Brain microvascular endothelial cell (primary cell): ENCODE results near the gene CYSLTR1.

Experiments used
- DNase-seq: peaks from one replicate; pipeline ENCODE4 v3.0.0-alpha.2; 2020
- H3K27ac ChIP-seq: fragments of 250-450 bp; sonication (Bioruptor Pico); 2 replicates; pipeline ENCODE4 v1.5.1; 2020; ENCODE audit warnings: mild to moderate bottlenecking, moderate library complexity
- H3K27me3 ChIP-seq: fragments of 250-450 bp; sonication (Bioruptor Pico); replicated peaks from 2 replicates; pipeline ENCODE4 v1.5.1; 2020; ENCODE audit warnings: mild to moderate bottlenecking
- H3K36me3 ChIP-seq: fragments of 250-450 bp; sonication (Bioruptor Pico); replicated peaks from 2 replicates; pipeline ENCODE4 v1.5.1; 2020; ENCODE audit warnings: mild to moderate bottlenecking
- H3K4me3 ChIP-seq: 2 replicates; pipeline ENCODE4 v1.5.1; 2011; ENCODE audit warnings: low read depth, mild to moderate bottlenecking, control low read depth, low read length, moderate library complexity
- CTCF ChIP-seq: IDR thresholded peaks from 2 replicates; pipeline ENCODE4 v1.5.1; 2011; ENCODE audit warnings: low read depth, mild to moderate bottlenecking, moderate library complexity, low read length, control low read depth, inconsistent platforms; ENCODE audit errors: missing control alignments
- in situ Hi-C: cut with HindIII; loops from 2 replicates; pipeline ENCODE4 v1.10.0; 2017; ENCODE audit warnings: low sequenced_read_pairs, low pct_ligation_motif_present

CYSLTR1 gene

GRCh38 chrX:78321809-78322208, 5.6 kb downstream of the CYSLTR1 start:
- H3K27ac ChIP-seq = no peak overlapping the region
- H3K36me3 ChIP-seq = no peaks in the 10 kb centered on the region
- in situ Hi-C loops = no loop called here
- DNase-seq = no peak
- H3K27me3 ChIP-seq = no peaks in the 10 kb centered on the region
- no peak overlapping the region for H3K4me3 ChIP-seq
- no peak for TF ChIP-seq CTCF

GRCh38 chrX:78316265-78316664, 11.1 kb downstream of the CYSLTR1 start:
- in situ Hi-C loops = no loop called here
- H3K4me3 ChIP-seq = no peak overlapping the region
- no peak for TF ChIP-seq CTCF
- no peak overlapping the region for H3K27ac ChIP-seq
- DNase-seq = no peak
- H3K36me3 ChIP-seq = no peaks in the 10 kb centered on the region
- H3K27me3 ChIP-seq = no peaks in the 10 kb centered on the region

DNA sequence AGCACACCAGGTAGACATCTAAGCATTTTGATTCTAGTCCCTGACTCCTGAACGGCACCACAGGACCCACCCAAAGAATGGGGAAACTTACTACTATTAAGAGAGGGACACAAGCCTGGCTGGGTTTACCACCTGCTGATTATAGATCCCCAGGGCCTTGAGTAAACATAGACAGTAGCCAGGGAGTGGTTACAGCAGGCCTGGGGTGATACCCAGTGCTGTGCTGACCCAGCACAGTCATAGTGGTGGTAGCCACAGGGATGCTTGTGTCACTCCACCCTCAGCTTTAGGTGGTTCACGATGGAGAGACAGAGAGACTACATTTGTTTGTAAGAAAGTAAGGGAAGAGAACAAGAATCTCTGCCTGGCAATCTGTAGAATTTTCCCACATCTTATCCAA, 11.7 kb downstream of the CYSLTR1 start:
- TF ChIP-seq CTCF = no peak
- in situ Hi-C loops = no loop called here
- no peaks in the 10 kb centered on the region for H3K27me3 ChIP-seq

DNA sequence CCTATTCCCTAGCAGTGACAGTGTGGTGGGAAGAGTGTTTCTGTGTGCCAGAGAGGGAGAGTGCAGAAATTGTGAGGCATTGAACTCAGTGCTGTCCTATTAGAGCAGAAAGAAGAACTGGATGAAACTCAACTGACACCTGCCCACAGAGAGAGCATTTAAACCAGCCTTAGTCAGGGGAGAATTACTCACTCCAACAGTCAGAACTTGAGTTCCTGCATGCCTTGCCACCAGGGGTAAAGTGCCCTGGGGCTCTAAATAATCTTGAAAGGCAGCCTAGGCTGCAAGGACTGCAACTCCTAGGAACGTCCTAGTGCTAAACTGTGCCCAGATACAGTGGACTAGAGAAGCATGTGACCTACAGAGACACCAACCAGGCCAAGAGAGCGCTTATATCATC, 12.8 kb downstream of the CYSLTR1 start:
- no peak overlapping the region for H3K27ac ChIP-seq
- no peaks in the 10 kb centered on the region for H3K36me3 ChIP-seq
- DNase-seq = no peak
- no peaks in the 10 kb centered on the region for H3K27me3 ChIP-seq
- TF ChIP-seq CTCF = no peak
- in situ Hi-C loops = no loop called here
- H3K4me3 ChIP-seq = no peak overlapping the region

More for the DNA sequence above, 11.7 kb downstream of the CYSLTR1 start:
- no peak overlapping the region for H3K27ac ChIP-seq
- DNase-seq = no peak
- H3K36me3 ChIP-seq = no peaks in the 10 kb centered on the region
- no peak overlapping the region for H3K4me3 ChIP-seq

GRCh38 chrX:78313526-78313925, 13.9 kb downstream of the CYSLTR1 start:
- Histone ChIP-seq H3K27ac (no peak overlapping the region), H3K36me3 (no peaks in the 10 kb centered on the region), H3K4me3 (no peak overlapping the region), H3K27me3 (no peaks in the 10 kb centered on the region)
- no peak for TF ChIP-seq CTCF
- in situ Hi-C loops = no loop called here
- no peak for DNase-seq

DNA sequence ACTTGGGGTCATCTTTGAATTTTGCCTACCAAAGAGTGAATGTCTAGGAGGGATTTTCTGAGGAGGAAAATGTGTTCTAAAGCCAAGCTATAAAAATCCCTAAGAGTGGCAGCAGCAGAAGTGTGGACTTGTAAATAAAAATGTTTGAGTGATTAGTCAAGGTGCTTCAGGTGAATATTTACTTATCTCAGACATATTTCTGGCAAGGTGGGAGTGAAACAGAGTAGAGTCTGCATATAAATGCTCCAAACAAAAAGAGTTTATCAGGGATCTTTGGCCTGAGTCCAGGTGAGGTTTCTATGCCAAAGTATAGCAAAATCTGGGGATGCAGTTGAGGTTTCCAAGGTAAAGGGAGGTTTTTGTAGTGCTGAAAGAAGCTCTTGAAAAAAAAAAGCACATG, 19.7 kb downstream of the CYSLTR1 start:
- Histone ChIP-seq H3K27me3 (no peaks in the 10 kb centered on the region), H3K27ac (no peak overlapping the region), H3K4me3 (no peak overlapping the region), H3K36me3 (no peaks in the 10 kb centered on the region)
- TF ChIP-seq CTCF = no peak
- in situ Hi-C loops = no loop called here
- DNase-seq = no peak
